GM18867 (cell line): Measurements from ENCODE around the gene FAM53B.

ENCODE experiments used
- ATAC-seq: cut with Tn5 transposase; IDR thresholded peaks from one replicate; pipeline ENCODE4 v1.9.1; 2021; ENCODE audit warnings: mild to moderate bottlenecking, moderate library complexity; ENCODE audit not compliant: unreplicated experiment

Gene FAM53B

DNA sequence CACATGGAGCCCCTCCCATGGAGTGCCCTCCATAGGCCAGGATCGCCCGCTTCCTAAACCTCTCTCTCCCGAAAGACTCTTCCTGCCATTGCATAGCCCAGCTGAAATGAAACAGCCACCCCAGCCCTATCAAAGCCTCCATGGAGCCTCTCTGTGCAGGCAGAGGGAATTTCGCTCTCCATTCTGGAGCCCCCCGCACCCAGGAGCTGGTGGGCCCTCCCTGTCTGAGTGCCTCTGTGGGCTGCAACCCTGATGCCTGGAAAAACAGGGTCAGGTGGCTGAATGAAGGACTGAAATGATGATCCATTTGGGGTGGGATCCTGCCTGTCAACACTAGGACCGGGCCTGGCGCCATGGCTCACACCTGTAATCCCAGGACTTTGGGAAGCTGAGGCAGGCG, 106.4 kb downstream of the FAM53B start:
- ATAC-seq = no peak

DNA sequence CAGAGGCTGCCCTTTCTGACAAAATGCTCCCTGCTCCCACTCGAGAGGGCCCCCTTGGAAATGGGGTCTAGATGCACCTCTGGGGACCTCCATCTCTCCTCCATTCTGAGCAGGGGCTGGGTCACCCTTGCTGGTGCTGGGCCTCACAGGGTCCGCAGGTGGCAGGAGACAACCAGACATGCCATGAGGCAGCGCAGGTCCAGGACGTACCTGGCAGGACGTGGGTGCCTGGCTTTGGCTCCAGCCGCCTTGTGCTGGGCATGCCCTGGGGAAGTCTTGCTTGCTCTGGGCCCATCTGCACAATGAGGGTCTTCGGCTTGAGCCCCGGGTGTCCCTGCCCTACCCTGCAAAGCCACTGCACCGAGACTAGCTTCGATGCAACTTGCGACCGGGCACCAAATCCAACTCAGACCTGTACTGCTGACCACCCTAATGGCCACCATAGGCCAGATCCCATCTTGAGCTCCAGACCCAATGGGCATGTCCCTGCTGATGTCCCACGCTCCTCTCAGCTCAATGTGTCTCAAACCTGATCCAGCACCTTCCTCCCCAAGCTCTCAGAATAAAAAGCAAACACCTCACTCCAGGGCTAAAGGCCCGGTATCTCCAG, 107.0 kb downstream of the FAM53B start:
- no peak for ATAC-seq

DNA sequence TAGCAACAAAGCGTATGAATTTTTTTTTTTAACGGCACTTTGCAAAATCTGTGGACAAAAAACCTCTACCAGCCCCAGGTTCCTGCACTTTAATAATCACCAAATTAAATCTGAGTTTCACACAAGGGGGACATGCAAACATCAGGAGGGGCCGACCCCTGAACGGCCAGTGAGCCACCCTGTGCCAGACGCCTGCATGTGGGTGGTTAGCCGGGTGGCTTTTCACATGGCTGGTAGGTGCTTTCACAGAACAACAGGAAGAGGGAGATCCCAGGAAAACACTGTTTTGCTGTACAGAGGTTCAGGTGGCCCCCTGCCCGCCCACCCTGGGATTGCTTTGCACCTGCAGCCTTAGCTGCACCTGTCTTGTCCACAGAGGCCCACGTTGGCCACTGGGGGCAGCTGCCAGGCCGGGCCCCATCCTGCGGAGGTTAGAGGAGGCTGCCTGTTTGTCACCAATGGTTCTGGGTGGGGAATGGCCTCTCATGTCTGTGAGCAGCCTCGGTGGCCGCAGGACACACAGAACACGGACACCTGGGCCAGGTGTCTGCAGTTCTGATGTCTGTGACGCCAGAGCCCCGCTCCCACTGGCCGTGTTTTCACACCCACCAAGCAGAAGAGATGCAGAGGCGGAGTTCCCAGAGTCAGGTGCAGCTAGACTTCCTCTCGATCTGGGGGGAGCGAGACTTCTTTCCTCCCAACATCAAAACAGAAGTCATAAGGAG, 107.7 kb downstream of the FAM53B start:
- no peak for ATAC-seq

DNA sequence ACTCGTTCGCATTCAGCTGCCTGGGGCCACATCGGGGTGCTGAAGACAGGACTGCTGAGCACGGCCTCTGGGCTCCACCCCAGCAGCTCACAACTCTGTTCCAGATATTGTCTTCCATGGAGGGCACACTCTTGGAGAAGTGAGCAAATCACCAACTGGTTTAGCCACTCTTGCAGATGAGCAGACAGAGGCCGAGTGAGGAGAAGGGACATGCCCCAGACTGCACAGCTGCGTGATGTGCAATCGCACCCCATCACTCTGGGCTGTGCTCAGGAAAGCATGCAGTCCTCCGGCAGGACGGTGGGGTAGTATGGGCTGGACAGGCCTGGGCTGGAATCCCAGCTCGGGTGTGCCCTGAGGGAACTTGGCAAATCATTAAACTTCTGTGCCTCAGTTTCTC, 111.6 kb downstream of the FAM53B start:
- ATAC-seq = no peak

DNA sequence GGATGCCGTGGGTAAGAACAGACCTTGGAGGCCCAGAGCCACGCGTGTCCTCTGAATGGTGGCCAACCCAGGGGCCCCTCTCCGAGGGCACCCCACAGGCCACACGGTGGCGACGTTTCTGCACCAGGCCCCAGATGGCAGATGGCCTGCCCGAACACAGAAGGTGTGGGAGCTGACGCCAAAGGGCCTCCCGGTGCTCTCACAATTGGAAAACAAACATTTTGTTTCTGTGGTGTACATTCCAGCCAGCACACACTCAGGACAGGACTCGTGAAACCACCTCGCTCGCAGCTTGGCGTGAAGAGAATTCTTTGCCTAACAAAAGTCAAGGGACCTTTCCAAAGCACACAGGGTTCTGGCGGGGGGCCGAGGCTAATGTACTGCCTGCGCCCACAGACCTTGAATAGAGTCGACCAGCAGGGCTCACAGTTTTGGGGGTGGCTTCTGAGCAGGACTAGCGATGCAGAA, 112.1 kb downstream of the FAM53B start:
- ATAC-seq = no peak

DNA sequence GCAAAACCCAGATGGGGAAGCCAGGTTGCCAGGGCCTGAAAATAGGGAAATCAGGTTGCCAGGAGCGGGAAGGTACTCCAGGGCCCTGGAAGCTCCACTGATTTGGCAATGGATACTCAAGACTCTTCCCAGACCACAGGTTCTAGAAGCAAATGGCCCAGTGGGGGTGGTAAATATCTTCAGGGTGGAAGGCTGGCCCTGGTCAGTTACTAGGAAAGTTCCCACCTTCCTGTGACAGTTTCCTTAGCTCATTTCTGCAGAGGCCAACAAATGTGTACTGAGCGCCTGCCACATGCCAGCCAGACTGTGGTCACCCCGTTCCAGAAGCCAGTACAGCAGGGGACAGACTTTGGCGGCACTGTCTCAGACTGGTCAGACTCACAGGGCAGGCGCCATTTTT, 113.6 kb downstream of the FAM53B start:
- ATAC-seq = no peak

DNA sequence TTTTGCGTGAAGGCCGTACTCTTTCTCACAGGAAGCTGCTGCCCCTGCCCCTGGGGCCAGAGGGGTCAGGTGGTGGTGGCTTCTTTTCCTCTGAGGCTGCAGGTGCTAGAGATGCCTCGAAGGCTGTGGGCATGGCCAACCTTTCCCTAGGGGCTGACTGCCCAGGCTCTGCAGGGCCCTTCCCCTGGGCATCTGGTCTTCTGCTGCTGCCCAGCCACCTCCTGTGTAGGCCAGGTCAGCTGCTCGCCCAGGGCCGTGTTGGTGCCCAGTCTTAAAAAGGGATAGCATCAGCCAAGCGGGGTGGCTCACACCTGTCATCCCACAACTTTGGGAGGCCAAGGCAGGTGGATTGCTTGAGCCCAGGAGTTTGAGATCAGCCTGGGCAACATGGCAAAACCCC, 114.3 kb downstream of the FAM53B start:
- ATAC-seq = no peak

DNA sequence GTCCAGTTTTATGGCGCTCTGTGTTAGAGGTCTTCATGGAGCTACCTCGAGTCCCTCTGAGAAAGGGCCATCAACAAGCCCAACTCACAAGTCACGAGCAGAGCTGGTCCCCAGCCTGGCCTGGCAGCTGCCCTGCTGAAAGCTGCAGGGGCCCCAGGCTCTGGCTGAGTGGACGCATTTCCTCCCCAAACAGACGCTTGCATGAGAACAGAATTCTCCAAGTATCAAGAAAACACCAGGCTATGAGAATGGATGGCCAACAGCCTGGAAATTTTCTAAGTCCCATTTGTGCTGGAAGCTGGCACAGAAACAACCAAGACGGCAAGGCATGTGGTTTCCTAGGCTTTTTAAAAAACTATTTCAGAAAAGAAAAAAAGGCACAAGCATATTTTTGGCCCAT, 114.8 kb downstream of the FAM53B start:
- ATAC-seq = no peak

DNA sequence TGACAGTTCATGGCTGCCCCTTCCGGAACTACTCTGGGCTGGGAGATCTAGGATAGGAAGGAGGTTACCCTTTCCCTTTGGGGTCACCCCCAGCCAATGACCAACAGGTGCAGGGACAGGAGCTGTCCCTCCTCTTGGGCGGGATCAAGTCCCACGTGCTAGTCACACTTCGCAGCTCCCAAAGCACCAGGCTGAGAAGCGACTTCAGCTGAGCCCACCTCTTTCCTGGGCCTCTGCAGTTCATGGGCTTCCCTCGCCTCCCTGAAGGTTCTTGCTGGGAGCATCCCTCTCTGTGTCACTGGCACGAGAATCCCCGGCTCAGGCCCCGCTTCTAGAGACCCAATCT, 115.5 kb downstream of the FAM53B start:
- no peak for ATAC-seq

DNA sequence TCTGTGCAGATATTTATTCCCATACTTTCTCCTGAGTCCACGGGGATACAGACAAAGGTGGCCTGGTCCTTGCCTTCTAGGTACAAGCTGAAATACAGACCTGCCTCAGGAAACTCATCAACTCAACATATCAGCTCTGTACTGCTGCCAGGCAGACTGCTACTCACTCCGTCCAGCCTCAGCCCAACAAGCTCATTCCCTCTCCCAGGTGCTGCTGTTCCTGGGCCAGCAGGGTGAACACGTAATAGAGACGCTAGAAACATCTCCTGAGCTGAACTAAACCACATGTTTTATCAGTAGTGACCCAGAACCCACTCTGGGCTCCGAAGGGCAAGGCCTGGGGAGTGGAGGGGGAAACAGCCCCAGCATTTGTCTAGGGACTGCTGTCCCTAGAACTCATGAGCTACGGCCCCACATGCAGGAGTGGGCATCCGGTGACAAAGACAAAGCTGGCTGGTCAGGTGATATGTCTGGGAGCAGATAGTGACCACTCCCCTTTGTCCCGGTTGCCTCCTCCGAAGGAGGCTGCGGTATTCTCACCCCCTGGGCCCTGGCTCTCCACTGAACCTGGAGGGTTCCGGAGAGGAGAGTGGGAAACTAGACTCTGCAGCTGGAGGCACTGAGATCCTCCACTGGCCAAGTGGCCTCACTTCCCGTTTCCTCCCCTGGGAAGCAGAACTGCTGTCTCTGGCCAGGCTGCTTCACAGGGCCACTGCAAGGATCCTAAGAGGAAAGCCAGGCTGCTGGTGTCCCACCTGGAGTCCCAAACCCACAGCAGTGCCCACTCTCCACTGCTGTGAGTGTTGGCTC, 116.1 kb downstream of the FAM53B start:
- no peak for ATAC-seq

DNA sequence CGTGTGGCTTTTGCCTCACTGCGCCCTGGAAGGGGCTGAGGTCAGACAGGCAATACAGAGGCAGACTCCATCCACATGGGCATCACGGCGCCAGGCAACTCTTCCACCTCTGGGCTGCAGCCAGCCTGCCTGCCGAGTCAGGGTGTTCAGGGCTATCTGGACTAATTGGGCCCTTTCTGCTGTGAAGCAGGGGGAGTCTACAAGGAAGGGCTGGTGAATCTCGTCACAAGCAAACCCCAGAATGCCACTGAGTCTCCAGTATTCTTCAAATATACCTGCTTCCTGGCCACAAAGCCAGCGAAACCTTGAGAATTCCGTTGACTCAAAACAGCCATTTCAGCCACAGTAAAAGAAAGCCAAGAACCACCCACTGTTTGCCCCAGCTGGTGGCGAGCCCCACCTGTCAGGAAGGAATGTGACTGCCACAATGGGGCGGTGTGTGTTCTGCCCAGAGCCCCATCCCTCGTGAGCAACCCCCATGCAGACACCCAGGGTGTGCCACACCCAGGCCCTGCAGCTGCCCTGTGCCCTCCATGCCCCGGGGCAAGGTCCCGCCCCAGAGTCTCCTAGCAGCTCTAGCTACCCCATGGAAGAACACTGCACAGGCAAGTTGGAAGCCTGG, 117.3 kb downstream of the FAM53B start:
- peak; percentile 70 for ATAC-seq

DNA sequence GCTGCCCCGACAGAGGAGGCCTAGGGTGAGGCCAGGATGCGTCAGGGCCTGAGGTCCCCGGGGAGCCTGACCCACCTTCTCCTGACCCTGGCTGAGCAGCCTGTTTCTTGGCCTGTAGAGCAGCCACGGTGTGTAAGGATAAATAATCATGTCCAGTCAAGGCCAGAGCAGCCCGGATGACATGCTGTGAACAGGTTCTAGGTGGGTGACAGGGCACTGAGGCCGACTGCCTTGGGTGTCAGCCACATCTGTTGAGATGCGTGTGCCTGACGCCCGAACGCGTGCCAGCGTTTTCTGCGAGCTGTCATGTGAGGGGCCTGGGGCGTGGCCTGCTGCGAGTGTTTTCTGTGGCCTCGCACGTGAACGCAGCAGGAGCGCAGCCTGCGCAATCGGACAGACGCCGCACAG, 118.3 kb downstream of the FAM53B start:
- no peak for ATAC-seq

DNA sequence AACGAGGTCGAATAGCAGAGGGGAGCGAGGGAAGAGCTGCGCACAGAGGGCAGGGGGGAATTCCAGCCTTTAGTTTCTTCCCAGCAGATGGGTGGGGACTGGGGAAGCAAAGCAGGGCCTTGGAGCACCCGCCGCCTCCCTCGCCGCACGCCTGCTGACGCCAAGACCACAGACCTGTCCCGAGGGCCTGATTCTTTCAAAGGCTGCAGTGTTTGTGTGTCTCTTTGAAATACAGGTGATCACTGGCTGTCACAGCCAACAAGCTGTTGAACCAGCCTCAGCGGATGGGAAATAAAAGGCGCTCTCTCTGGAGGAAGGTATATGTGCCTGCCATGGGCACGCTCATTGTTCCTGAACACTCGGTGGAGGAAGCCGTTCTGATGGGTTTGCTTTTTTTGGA, 119.3 kb downstream of the FAM53B start:
- ATAC-seq = no peak

DNA sequence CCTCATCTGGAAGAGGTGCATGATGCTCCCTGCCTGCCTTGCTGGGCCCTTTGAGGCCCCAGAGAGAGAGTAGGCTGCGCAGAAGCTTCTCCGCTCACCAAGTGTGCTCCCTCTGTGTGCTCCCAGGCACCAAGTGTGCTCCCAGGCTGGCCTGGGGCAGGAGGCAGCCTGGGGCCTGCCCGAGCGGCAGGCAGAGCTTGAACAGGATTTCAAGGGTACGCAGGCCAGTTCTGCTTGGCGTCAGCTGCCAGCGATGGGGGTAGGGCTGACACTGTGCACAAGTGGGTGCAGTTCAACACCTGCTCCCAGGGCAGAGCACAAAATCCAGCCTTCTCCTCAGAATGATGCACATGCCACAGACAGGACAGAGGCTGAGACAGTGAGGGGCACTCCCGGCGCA, 119.7 kb downstream of the FAM53B start:
- ATAC-seq = no peak

DNA sequence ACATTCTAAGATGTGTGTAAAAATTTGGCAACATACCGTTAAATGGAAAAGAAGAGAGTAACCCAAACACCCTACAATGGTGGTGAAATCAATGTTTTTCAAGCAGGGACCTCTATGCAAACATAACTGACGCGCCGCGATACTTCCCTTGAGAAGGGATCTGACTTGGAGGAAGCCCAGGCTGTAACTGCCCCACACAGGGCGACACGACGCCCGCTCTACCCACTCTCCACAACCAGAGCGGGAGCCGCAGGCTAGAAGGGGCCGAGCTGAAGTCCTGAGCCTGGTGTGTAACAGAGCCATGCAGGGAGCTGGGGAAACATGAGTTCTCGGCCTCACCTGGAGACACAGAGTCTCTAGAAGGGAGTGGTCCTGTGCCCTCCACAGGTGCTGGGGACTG, 120.2 kb downstream of the FAM53B start:
- ATAC-seq = no peak

DNA sequence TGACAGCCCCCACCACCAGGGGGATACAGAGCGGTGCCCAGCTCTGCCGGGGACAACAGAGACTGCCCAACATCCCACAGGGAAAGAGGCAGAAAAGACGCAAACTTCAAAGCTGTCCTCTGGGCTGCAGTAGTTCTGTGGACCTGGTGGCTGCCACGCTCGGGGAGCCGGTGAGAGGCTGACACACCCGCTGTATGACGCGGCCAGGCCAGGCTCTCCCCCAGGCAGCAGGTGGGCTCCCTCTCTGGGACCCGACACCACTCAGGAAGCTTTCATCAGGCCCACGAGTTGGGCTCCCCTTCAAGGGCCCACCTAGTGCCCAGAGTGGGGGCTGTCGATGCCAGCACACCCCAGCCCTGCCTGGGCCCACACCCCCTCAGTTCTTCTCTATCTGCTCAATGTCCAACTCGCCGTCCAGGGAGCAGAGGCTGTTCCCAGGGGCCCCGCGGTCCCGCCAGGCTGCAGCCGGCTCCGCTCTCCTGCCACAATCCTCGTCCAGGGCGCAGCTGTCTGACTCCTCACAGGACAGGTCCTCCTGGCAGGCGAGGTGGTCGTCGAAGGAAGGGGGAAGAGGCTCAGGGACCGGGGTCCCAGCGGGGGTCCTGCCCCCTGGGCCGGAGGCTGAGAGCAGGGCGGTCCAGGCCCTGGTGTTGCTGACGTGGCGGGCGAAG, 121.2 kb downstream of the FAM53B start:
- ATAC-seq = no peak

DNA sequence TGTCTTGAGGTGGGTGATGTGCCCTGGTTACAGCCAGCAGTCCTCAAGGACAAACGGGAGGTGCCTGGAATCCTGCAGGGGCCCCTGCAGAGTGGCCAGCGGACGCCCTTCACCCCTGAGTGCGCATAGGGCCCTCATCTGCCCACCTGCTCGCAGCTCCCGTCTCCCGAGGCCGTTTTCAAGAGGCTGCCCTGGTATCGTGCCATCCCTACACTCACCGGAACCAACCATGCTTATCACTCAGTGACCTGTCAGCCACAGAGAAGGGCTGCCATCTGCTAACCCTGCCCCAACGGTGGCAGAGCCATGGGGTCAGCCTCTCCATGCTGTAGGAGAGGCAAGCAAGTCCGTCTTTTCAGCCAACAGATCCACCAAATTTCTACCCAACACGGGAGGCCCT, 122.0 kb downstream of the FAM53B start:
- ATAC-seq = no peak

DNA sequence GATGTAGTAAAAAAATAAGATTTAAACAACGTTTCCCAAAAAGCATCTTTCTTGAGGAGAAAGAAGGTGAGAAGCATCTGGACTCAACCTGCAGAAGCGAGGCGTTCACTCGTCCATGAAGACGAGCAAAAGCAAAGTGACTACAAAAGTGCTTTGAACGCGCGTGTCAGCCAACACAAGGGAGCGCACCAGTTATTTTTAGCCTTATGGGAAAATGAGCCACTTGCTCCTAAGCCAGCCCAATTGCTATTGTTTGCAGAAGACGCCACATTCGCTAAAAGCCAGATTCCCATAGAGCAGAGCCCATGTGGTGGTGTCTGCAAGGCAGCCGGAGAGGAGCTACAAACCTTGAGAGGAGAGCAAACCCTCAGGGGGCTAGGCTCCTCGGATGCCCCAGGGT, 122.5 kb downstream of the FAM53B start:
- no peak for ATAC-seq

DNA sequence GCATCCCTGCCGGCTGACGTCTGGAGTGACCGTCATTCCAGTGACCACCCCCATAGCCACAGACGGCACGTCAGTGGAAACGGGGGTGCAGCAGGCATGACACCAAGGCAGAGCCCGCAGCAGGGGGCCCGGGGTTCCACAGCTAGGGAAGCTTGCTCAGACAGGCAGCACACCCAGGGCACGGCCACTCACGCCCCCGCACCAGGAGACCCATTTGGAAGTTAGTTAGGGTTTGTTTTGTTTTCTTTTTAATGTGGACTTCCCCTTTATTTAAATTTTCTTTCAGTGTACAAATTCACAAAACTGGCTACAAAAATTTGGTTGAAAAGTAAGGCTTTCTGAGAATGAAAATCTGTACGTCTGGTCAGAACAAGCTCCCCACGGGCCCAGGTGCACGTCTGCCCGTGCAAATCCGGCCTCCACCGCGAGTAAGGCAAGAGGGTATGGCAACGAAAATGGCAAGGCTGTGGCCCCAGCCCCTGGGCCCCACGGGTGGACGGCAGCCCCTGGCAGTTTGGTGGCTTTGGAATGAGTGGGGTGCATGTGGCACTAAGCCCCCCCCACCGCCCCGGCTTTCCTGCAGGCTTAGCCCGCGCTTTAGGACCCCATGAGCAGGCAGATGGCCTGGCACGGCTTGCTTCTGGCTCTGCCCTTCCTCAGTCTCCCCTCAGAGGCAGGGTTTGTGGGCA, 124.2 kb downstream of the FAM53B start:
- peak; percentile 64 for ATAC-seq

DNA sequence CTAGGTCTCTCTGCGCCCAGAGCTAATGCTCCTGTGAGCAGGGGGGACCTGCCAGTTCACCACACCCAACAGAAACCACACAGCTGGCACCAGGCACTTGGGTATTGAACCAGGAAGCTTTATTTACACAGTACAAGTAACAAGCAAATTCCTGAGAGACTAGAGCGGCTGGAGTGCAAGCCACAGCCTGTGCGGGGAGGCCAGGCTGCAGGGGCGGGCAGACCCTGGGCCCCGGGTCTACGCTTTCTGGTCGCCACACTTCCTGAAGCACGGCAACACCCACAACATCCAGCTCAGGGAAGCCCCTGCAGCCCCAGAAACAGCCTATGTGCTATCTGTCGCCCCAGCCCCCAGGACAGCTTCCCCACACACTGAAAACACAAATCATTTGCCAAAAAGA, 125.0 kb downstream of the FAM53B start:
- no peak for ATAC-seq
